IMR-90 (cell line): ENCODE results near the gene SENP6. TPM values are rescaled to one million over a fixed set of nuclear protein-coding genes. Genes with fewer than 3 reads are reported as not detected.

Experiments used
- ATAC-seq: fragments of 200-7000 bp; cut with Tn5 transposase; 2 replicates; pipeline ENCODE4 v1.9.1; 2020; ENCODE audit warnings: low read depth, mild to moderate bottlenecking, moderate library complexity
- BruUV-seq: library from RNA; stranded (reverse); fragments of 400-500 nt; replicated peaks from 2 replicates; lab custom pipeline; 2021; lab: Mats Ljungman, UMichigan
- CTCF ChIA-PET: fragments of 300-600 bp; formaldehyde crosslinking; extraction: SDS; loops from one replicate; lab custom pipeline; 2021; ENCODE audit warnings: antibody characterized with exemption; lab: Yijun Ruan, JAX
- POLR2A ChIA-PET: fragments of 300-600 bp; sonication (Branson Sonifier 250); formaldehyde crosslinking; loops from one replicate; lab custom pipeline; 2022; ENCODE audit warnings: antibody characterized with exemption; ENCODE audit not compliant: unreplicated experiment; lab: Charles Lee
- DNase-seq: peaks from one replicate; pipeline ENCODE4 v3.0.0; 2013
- H2AFZ ChIP-seq: replicated peaks from 2 replicates; pipeline ENCODE3; 2013; ENCODE audit warnings: low read length, mild to moderate bottlenecking; ENCODE audit not compliant: poor library complexity
- H2AK5ac ChIP-seq: 2 replicates; pipeline ENCODE4 v1.6.1; 2013; ENCODE audit warnings: low read depth, low read length, inconsistent platforms
- H2AK9ac ChIP-seq: replicated peaks from 2 replicates; pipeline ENCODE3; 2013; ENCODE audit warnings: mild to moderate bottlenecking, low read depth, low read length, moderate library complexity; ENCODE audit not compliant: poor library complexity
- H2BK120ac ChIP-seq: 2 replicates; pipeline ENCODE4 v1.6.1; 2013; ENCODE audit warnings: low read depth, low read length, inconsistent platforms
- H2BK15ac ChIP-seq: 3 replicates; pipeline ENCODE4 v1.6.1; 2013; ENCODE audit warnings: low read depth, low read length, inconsistent platforms
- H2BK20ac ChIP-seq: 2 replicates; pipeline ENCODE4 v1.6.1; 2013; ENCODE audit warnings: low read depth, mild to moderate bottlenecking, inconsistent platforms, low read length, moderate library complexity
- H2BK5ac ChIP-seq: 2 replicates; pipeline ENCODE4 v1.6.1; 2013; ENCODE audit warnings: mild to moderate bottlenecking, low read depth, low read length, inconsistent platforms; ENCODE audit not compliant: poor library complexity, severe bottlenecking
- H3K14ac ChIP-seq: replicated peaks from 2 replicates; pipeline ENCODE4 v1.6.1; 2013; ENCODE audit warnings: low read depth, low read length, inconsistent platforms
- H3K18ac ChIP-seq: 2 replicates; pipeline ENCODE4 v1.6.1; 2013; ENCODE audit warnings: low read depth, low read length, control low read depth
- H3K23ac ChIP-seq: 2 replicates; pipeline ENCODE4 v1.6.1; 2013; ENCODE audit warnings: low read depth, low read length, inconsistent platforms
- H3K27ac ChIP-seq: 2 replicates; pipeline ENCODE4 v1.5.1; 2013; ENCODE audit warnings: mild to moderate bottlenecking, control low read depth, low read length; ENCODE audit not compliant: insufficient read depth
- H3K27me3 ChIP-seq: 2 replicates; pipeline ENCODE4 v1.6.1; 2013; ENCODE audit warnings: low read length; ENCODE audit not compliant: control insufficient read depth, insufficient read depth
- H3K36me3 ChIP-seq: 2 replicates; pipeline ENCODE4 v1.6.1; 2013; ENCODE audit warnings: low read length, mixed read lengths; ENCODE audit not compliant: control insufficient read depth, insufficient read depth
- H3K4ac ChIP-seq: 2 replicates; pipeline ENCODE4 v1.6.1; 2013; ENCODE audit warnings: low read depth, low read length, inconsistent platforms
- H3K4me1 ChIP-seq: 2 replicates; pipeline ENCODE4 v1.6.1; 2013; ENCODE audit warnings: low read length, mixed read lengths; ENCODE audit not compliant: control insufficient read depth, insufficient read depth
- H3K4me2 ChIP-seq: 2 replicates; pipeline ENCODE4 v1.6.1; 2013; ENCODE audit warnings: low read depth, mild to moderate bottlenecking, control low read depth, low read length, moderate library complexity
- H3K4me3 ChIP-seq: 2 replicates; pipeline ENCODE4 v1.5.1; 2013; ENCODE audit warnings: low read depth, mild to moderate bottlenecking, control low read depth, low read length, moderate library complexity; ENCODE audit not compliant: insufficient read depth
- H3K56ac ChIP-seq: 2 replicates; pipeline ENCODE4 v1.6.1; 2013; ENCODE audit warnings: low read length, inconsistent platforms; ENCODE audit not compliant: insufficient read depth; ENCODE audit errors: extremely low read depth
- H3K79me1 ChIP-seq, 2 experiments: 2 replicates each; pipeline ENCODE4 v1.6.1; 2013; ENCODE audit warnings: low read length in 2 of 2, inconsistent platforms in 1 of 2, low read depth in 1 of 2
- H3K9ac ChIP-seq: 2 replicates; pipeline ENCODE4 v1.6.1; 2013; ENCODE audit warnings: low read depth, low read length, control low read depth
- H3K9me1 ChIP-seq: 2 replicates; pipeline ENCODE4 v1.6.1; 2013; ENCODE audit warnings: low read length, inconsistent platforms; ENCODE audit not compliant: insufficient read depth
- H3K9me3 ChIP-seq: 2 replicates; pipeline ENCODE4 v1.6.1; 2013; ENCODE audit warnings: low read length; ENCODE audit not compliant: control insufficient read depth, insufficient read depth
- H4K20me1 ChIP-seq: 2 replicates; pipeline ENCODE4 v1.6.1; 2013; ENCODE audit warnings: low read length, inconsistent platforms; ENCODE audit not compliant: insufficient read depth
- H4K5ac ChIP-seq: 2 replicates; pipeline ENCODE4 v1.6.1; 2013; ENCODE audit warnings: mild to moderate bottlenecking, low read depth, low read length, control low read depth
- H4K8ac ChIP-seq, 2 experiments: 2 replicates each; pipeline ENCODE4 v1.6.1; 2013; ENCODE audit warnings: low read depth in 2 of 2, low read length in 2 of 2, control low read depth in 1 of 2, inconsistent platforms in 1 of 2
- H4K91ac ChIP-seq: 2 replicates; pipeline ENCODE4 v1.6.1; 2013; ENCODE audit warnings: low read depth, low read length, inconsistent platforms; ENCODE audit not compliant: insufficient read depth
- BHLHE40 ChIP-seq: fragments of 150-350 bp; IDR thresholded peaks from 2 replicates; pipeline ENCODE4 v1.6.1; 2016; ENCODE audit warnings: mild to moderate bottlenecking, low read depth, low read length
- CEBPB ChIP-seq: IDR thresholded peaks from 2 replicates; pipeline ENCODE4 v1.6.1; 2012; ENCODE audit warnings: low read depth, low read length, improper control_type of control experiment
- FOS ChIP-seq: fragments of 150-350 bp; IDR thresholded peaks from 2 replicates; pipeline ENCODE4 v1.6.1; 2016; ENCODE audit warnings: low read depth, low read length
- MAFK ChIP-seq: IDR thresholded peaks from 2 replicates; pipeline ENCODE4 v1.6.1; 2012; ENCODE audit warnings: low read depth, low read length, improper control_type of control experiment
- MAZ ChIP-seq: IDR thresholded peaks from 2 replicates; pipeline ENCODE4 v1.6.1; 2012; ENCODE audit warnings: low read depth, mild to moderate bottlenecking, low read length, improper control_type of control experiment, moderate library complexity, borderline replicate concordance
- MXI1 ChIP-seq: IDR thresholded peaks from 2 replicates; pipeline ENCODE4 v1.6.1; 2012; ENCODE audit warnings: low read depth, mild to moderate bottlenecking, low read length, moderate library complexity, borderline replicate concordance
- NFE2L2 ChIP-seq: fragments of 150-350 bp; IDR thresholded peaks from 2 replicates; pipeline ENCODE4 v1.6.1; 2016; ENCODE audit warnings: low read depth, mild to moderate bottlenecking, low read length
- POLR2A ChIP-seq: IDR thresholded peaks from 2 replicates; pipeline ENCODE4 v1.6.1; 2012; ENCODE audit warnings: mild to moderate bottlenecking, low read depth, low read length
- RAD21 ChIP-seq: IDR thresholded peaks from 2 replicates; pipeline ENCODE4 v1.6.1; 2012; ENCODE audit warnings: low read length, improper control_type of control experiment
- RFX5 ChIP-seq: IDR thresholded peaks from 2 replicates; pipeline ENCODE4 v1.8.0; 2012; ENCODE audit warnings: low read depth, mild to moderate bottlenecking, low read length, moderate library complexity
- SMC3 ChIP-seq: fragments of 150-350 bp; IDR thresholded peaks from 2 replicates; pipeline ENCODE4 v1.6.1; 2016; ENCODE audit warnings: low read depth, mild to moderate bottlenecking, antibody characterized with exemption, low read length, moderate library complexity
- WGBS, 2 experiments: methylation state at CpG; one replicate each; pipeline versions ENCODE4 v1.1.5 to v1.1.7; 2013; ENCODE audit warnings: missing lambda C conversion rate in 2 of 2; ENCODE audit not compliant: insufficient read length in 1 of 2; ENCODE audit errors: extremely low coverage in 2 of 2; 5-methylcytosine and 5-hydroxymethylcytosine counted together
- dilution Hi-C: fragments of 300-500 bp; cut with HindIII; formaldehyde crosslinking; loops from one replicate; pipeline ENCODE4 v1.14.3; 2018; ENCODE audit warnings: low sequenced_read_pairs; ENCODE audit not compliant: unreplicated experiment
- in situ Hi-C: fragments of 300-500 bp; cut with MboI; formaldehyde crosslinking; loops from 3 replicates; pipeline ENCODE4 v1.14.3; 2019; ENCODE audit warnings: low sequenced_read_pairs, inconsistent platforms, mixed read lengths
- intact Hi-C: fragments of 100-400 bp; cut with micrococcal nuclease; formaldehyde crosslinking; loops from 2 replicates; pipeline ENCODE4 v1.10.0; 2022
- polyA plus RNA-seq, 3 experiments: library from polyadenylated mRNA; depleted of rRNA; stranded (reverse); fragments of >200 nt; gene quantifications; 2 replicates each; pipeline ENCODE4 v1.2.3, GENCODE V29; 2012; ENCODE audit warnings: low replicate concordance in 1 of 3
- total RNA-seq: library from RNA; depleted of rRNA; stranded (reverse); fragments of >200 nt; gene quantifications from 2 replicates; pipeline ENCODE4 v1.2.3, GENCODE V29; 2012
- TF ChIP-seq, protein P1 (sequence below): fragments of 150-350 bp; IDR thresholded peaks from 2 replicates; pipeline ENCODE4 v1.6.1; 2017; ENCODE audit warnings: mild to moderate bottlenecking, antibody characterized with exemption, low read length, low read depth
- TF ChIP-seq, protein P2 (sequence below): conservative IDR thresholded peaks from 2 replicates; pipeline ENCODE4 v1.5.1; 2012; ENCODE audit warnings: mild to moderate bottlenecking, low read depth, low read length, improper control_type of control experiment
- TF ChIP-seq, protein P3 (sequence below): fragments of 150-350 bp; IDR thresholded peaks from 2 replicates; pipeline ENCODE4 v1.6.1; 2016; ENCODE audit warnings: low read depth, mild to moderate bottlenecking, low read length, moderate library complexity, borderline replicate concordance

SENP6 gene
- total and polyA plus RNA-seq, 2 of the 4 experiments (the other 2 are of a cell fraction) = 23.1 to 25.8 TPM

DNA sequence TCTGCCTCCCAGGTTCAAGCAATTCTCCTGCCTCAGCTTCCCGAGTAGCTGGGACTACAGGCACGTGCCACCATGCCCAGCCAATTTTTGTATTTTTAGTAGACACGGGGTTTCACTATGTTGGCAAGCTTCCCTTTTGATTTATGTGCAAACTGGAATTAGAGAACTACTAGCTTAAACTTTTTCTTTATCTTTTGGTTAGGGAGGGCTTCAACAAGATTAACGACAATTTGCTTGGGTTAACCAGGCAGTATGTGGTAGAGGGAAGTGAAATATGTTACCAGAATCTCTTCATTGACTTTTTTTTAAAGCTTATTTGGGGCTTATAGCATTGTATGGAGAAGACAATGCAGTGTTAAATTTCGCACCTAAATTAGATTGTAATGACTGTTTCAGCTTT is 156.4 kb downstream of the SENP6 start:
- H3K9me1 ChIP-seq = peaks cover 5% of the 10 kb centered on the region; the same call in 1 of the 2 replicates
- H4K91ac ChIP-seq = no peak overlapping the region
- no peak for TF ChIP-seq MAFK
- TF ChIP-seq, protein P1, sequence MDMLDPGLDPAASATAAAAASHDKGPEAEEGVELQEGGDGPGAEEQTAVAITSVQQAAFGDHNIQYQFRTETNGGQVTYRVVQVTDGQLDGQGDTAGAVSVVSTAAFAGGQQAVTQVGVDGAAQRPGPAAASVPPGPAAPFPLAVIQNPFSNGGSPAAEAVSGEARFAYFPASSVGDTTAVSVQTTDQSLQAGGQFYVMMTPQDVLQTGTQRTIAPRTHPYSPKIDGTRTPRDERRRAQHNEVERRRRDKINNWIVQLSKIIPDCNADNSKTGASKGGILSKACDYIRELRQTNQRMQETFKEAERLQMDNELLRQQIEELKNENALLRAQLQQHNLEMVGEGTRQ = no peak
- no peak for TF ChIP-seq FOS
- TF ChIP-seq, protein P2, sequence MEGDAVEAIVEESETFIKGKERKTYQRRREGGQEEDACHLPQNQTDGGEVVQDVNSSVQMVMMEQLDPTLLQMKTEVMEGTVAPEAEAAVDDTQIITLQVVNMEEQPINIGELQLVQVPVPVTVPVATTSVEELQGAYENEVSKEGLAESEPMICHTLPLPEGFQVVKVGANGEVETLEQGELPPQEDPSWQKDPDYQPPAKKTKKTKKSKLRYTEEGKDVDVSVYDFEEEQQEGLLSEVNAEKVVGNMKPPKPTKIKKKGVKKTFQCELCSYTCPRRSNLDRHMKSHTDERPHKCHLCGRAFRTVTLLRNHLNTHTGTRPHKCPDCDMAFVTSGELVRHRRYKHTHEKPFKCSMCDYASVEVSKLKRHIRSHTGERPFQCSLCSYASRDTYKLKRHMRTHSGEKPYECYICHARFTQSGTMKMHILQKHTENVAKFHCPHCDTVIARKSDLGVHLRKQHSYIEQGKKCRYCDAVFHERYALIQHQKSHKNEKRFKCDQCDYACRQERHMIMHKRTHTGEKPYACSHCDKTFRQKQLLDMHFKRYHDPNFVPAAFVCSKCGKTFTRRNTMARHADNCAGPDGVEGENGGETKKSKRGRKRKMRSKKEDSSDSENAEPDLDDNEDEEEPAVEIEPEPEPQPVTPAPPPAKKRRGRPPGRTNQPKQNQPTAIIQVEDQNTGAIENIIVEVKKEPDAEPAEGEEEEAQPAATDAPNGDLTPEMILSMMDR = no peak
- no peak for TF ChIP-seq NFE2L2
- TF ChIP-seq BHLHE40 = no peak
- no peak for TF ChIP-seq CEBPB
- TF ChIP-seq MAZ = no peak
- no peak for TF ChIP-seq SMC3
- no peak for TF ChIP-seq MXI1
- TF ChIP-seq POLR2A = no peak
- TF ChIP-seq, protein P3, sequence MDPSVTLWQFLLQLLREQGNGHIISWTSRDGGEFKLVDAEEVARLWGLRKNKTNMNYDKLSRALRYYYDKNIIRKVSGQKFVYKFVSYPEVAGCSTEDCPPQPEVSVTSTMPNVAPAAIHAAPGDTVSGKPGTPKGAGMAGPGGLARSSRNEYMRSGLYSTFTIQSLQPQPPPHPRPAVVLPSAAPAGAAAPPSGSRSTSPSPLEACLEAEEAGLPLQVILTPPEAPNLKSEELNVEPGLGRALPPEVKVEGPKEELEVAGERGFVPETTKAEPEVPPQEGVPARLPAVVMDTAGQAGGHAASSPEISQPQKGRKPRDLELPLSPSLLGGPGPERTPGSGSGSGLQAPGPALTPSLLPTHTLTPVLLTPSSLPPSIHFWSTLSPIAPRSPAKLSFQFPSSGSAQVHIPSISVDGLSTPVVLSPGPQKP = no peak
- no peak for TF ChIP-seq RAD21
- no peak for TF ChIP-seq RFX5
- H3K18ac ChIP-seq = no peak overlapping the region
- no peak overlapping the region for H2AK5ac ChIP-seq
- no peaks in the 10 kb centered on the region; the same call in 1 of the 2 replicates for H4K20me1 ChIP-seq
- no peaks in the 10 kb centered on the region for H3K9me3 ChIP-seq
- ChIA-PET CTCF (no interaction called here), POLR2A (no interaction called here)
- H4K8ac ChIP-seq = no peak overlapping the region
- no TSS peak for BruUV-seq
- no peak overlapping the region for H2AK9ac ChIP-seq
- intact Hi-C loops = loop anchor here (10.0 kb wide), 1 partner anchor 473 kb away; the partner anchor contains the start of gene TMEM30A
- H3K56ac ChIP-seq = no peak overlapping the region
- WGBS, 2 experiments = 93% methylated on average over 2 of the region's 5 CpGs; no CpG with 5 or more reads in 1 of the 2 experiments
- ATAC-seq = no peak
- dilution Hi-C loops = no loop called here
- peaks cover 18 to 36% of the 10 kb centered on the region in 2 experiments; a peak in 3 of 4 replicates for H3K79me1 ChIP-seq
- no peak overlapping the region for H2BK120ac ChIP-seq
- no peak overlapping the region for H3K4me3 ChIP-seq
- H2AFZ ChIP-seq = no peak overlapping the region
- DNase-seq = no peak
- H3K36me3 ChIP-seq = no peaks in the 10 kb centered on the region
- no peak overlapping the region for H3K4ac ChIP-seq
- no peak overlapping the region for H3K14ac ChIP-seq
- no peak overlapping the region for H3K4me2 ChIP-seq
- no peak overlapping the region for H2BK5ac ChIP-seq
- no peak overlapping the region for H3K23ac ChIP-seq
- H2BK15ac ChIP-seq = no peak overlapping the region
- no peak overlapping the region for H2BK20ac ChIP-seq
- H3K4me1 ChIP-seq = peaks cover 3% of the 10 kb centered on the region
- H3K27ac ChIP-seq = no peak overlapping the region
- no peak overlapping the region for H3K9ac ChIP-seq
- no peaks in the 10 kb centered on the region for H3K27me3 ChIP-seq
- no peak overlapping the region for H4K5ac ChIP-seq
- in situ Hi-C loops = no loop called here
